ENCODE data around the gene ICAM5.
A peak's percentile ranks its signal among the peaks of the same experiment; 100 is the strongest.

Gene ICAM5

GRCh38 chr19:10259162-10259905 lies 30.4 kb upstream of the ICAM5 start:
- TF ChIP-seq CTCF (IDR thresholded peaks at IDR 0.05; ENCODE audit: insufficient read depth, low read length, poor library complexity, severe bottlenecking) (peak; percentile 67), EZH2phosphoT487 (conservative IDR thresholded peaks at IDR 0.05; ENCODE audit: low read length) (no peak)

GRCh38 chr19:10260141-10260584 lies 29.6 kb upstream of the ICAM5 start:
- no peak overlapping the region for H3K9ac ChIP-seq (ENCODE audit: low read length)
- H3F3A ChIP-seq (ENCODE audit: insufficient read depth) = 0 out of 2 replicates have a peak, but pooled peaks cover 3% of the 10 kb centered on the region
- no peaks in the 10 kb centered on the region for H4K20me1 ChIP-seq (ENCODE audit: low read depth, low read length)
- no peaks in the 10 kb centered on the region for H3K9me2 ChIP-seq (replicated peaks; ENCODE audit: insufficient read depth, low read length)
- no peaks in the 10 kb centered on the region for H3K9me3 ChIP-seq (ENCODE audit: insufficient read depth, low read length)
- no peaks in the 10 kb centered on the region for H3K79me2 ChIP-seq (ENCODE audit: insufficient read depth, low read length)
- H3K27ac ChIP-seq (ENCODE audit: low read depth, low read length) = no peak overlapping the region
- no peak for TF ChIP-seq CTCF (IDR thresholded peaks at IDR 0.05; ENCODE audit: insufficient read depth, low read length, poor library complexity, severe bottlenecking)
- TF ChIP-seq EZH2phosphoT487 (conservative IDR thresholded peaks at IDR 0.05; ENCODE audit: low read length) = no peak
- no peak overlapping the region for H3K4me3 ChIP-seq (ENCODE audit: insufficient read depth, low read length, poor library complexity, severe bottlenecking)
- H3K4me2 ChIP-seq (ENCODE audit: low read depth, low read length, poor library complexity, severe bottlenecking) = no peak overlapping the region
- no peaks in the 10 kb centered on the region for H3K27me3 ChIP-seq (ENCODE audit: low read length)
- H3K36me3 ChIP-seq (ENCODE audit: low read length) = no peaks in the 10 kb centered on the region
- H2AFZ ChIP-seq (ENCODE audit: low read depth, low read length, severe bottlenecking) = no peak overlapping the region

More at GRCh38 chr19:10259162-10259905, 30.4 kb upstream of the ICAM5 start:
- H3K27me3 ChIP-seq (ENCODE audit: low read length) = no peaks in the 10 kb centered on the region
- H4K20me1 ChIP-seq (ENCODE audit: low read depth, low read length) = no peaks in the 10 kb centered on the region
- no peak overlapping the region for H2AFZ ChIP-seq (ENCODE audit: low read depth, low read length, severe bottlenecking)
- H3K79me2 ChIP-seq (ENCODE audit: insufficient read depth, low read length) = peaks cover 2% of the 10 kb centered on the region; the same call in 1 of the 2 replicates
- no peak overlapping the region for H3K9ac ChIP-seq (ENCODE audit: low read length)
- no peak overlapping the region for H3K4me3 ChIP-seq (ENCODE audit: insufficient read depth, low read length, poor library complexity, severe bottlenecking)
- H3K9me2 ChIP-seq (replicated peaks; ENCODE audit: insufficient read depth, low read length) = no peaks in the 10 kb centered on the region
- H3K4me2 ChIP-seq (ENCODE audit: low read depth, low read length, poor library complexity, severe bottlenecking) = no peak overlapping the region
- no peaks in the 10 kb centered on the region for H3K9me3 ChIP-seq (ENCODE audit: insufficient read depth, low read length)
- no peak overlapping the region for H3K27ac ChIP-seq (ENCODE audit: low read depth, low read length)
- H3F3A ChIP-seq (ENCODE audit: insufficient read depth) = 0 out of 2 replicates have a peak, but pooled peaks cover 3% of the 10 kb centered on the region
- H3K36me3 ChIP-seq (ENCODE audit: low read length) = no peaks in the 10 kb centered on the region

GRCh38 chr19:10262771-10263170 lies 27.0 kb upstream of the ICAM5 start:
- H3F3A ChIP-seq (ENCODE audit: insufficient read depth) = 0 out of 2 replicates have a peak, but pooled peaks cover 3% of the 10 kb centered on the region
- no peaks in the 10 kb centered on the region for H3K27me3 ChIP-seq (ENCODE audit: low read length)
- H3K27ac ChIP-seq (ENCODE audit: low read depth, low read length) = no peak overlapping the region
- TF ChIP-seq EZH2phosphoT487 (conservative IDR thresholded peaks at IDR 0.05; ENCODE audit: low read length) = no peak
- TF ChIP-seq CTCF (IDR thresholded peaks at IDR 0.05; ENCODE audit: insufficient read depth, low read length, poor library complexity, severe bottlenecking) = no peak
- no peaks in the 10 kb centered on the region for H3K79me2 ChIP-seq (ENCODE audit: insufficient read depth, low read length)
- no peaks in the 10 kb centered on the region for H4K20me1 ChIP-seq (ENCODE audit: low read depth, low read length)
- H3K9me2 ChIP-seq (replicated peaks; ENCODE audit: insufficient read depth, low read length) = no peaks in the 10 kb centered on the region
- H3K36me3 ChIP-seq (ENCODE audit: low read length) = no peaks in the 10 kb centered on the region
- no peak overlapping the region for H3K4me3 ChIP-seq (ENCODE audit: insufficient read depth, low read length, poor library complexity, severe bottlenecking)
- no peak overlapping the region for H3K9ac ChIP-seq (ENCODE audit: low read length)
- no peak overlapping the region for H3K4me2 ChIP-seq (ENCODE audit: low read depth, low read length, poor library complexity, severe bottlenecking)
- no peaks in the 10 kb centered on the region for H3K9me3 ChIP-seq (ENCODE audit: insufficient read depth, low read length)
- no peak overlapping the region for H2AFZ ChIP-seq (ENCODE audit: low read depth, low read length, severe bottlenecking)

All from SU-DHL-6 (cell line).